CD4-positive, alpha-beta T cell treated with Interleukin-21 for 1 hour (primary cell): Measurements from ENCODE around the gene POU6F1.
A peak's percentile ranks its signal among the peaks of the same experiment; 100 is the strongest.
"Not testable (repeated sequence)": the region's sequence is repeated elsewhere in the genome, so short reads cannot be mapped to it uniquely, and the experiment has no call there.

Experiments used
- DNase-seq: peaks from one replicate; pipeline ENCODE4 v3.0.0-alpha.2; 2020

Gene POU6F1

GRCh38 chr12:51225771-51226170 is 7.9 kb upstream of the POU6F1 start:
- no peak for DNase-seq

GRCh38 chr12:51225234-51225633 is 7.4 kb upstream of the POU6F1 start:
- no peak for DNase-seq

- no peak for DNase-seq
These were observed 6.8 kb upstream of the POU6F1 start for GRCh38 chr12:51224625-51225024.

GRCh38 chr12:51222461-51222860 is 4.6 kb upstream of the POU6F1 start:
- no peak for DNase-seq

GRCh38 chr12:51219857-51220256 is 2.0 kb upstream of the POU6F1 start:
- not testable (repeated sequence) for DNase-seq

GRCh38 chr12:51219322-51219721 is 1.5 kb upstream of the POU6F1 start:
- DNase-seq = no peak

GRCh38 chr12:51218607-51219161 is 822 bp upstream of the POU6F1 start:
- no peak for DNase-seq

GRCh38 chr12:51217133-51217967 is 512 bp downstream of the POU6F1 start:
- DNase-seq = peak; percentile 70

- no peak for DNase-seq
These were observed 1.2 kb downstream of the POU6F1 start for GRCh38 chr12:51216642-51217041.

- DNase-seq = no peak
These were observed 3.0 kb downstream of the POU6F1 start for GRCh38 chr12:51214895-51215294.

GRCh38 chr12:51210690-51211395 is 7.0 kb downstream of the POU6F1 start:
- DNase-seq = no peak

GRCh38 chr12:51209259-51209658 is 8.6 kb downstream of the POU6F1 start:
- DNase-seq = no peak

GRCh38 chr12:51208016-51208660 is 9.7 kb downstream of the POU6F1 start:
- no peak for DNase-seq

GRCh38 chr12:51205350-51205749 is 12.5 kb downstream of the POU6F1 start:
- no peak for DNase-seq

GRCh38 chr12:51202718-51203117 is 15.1 kb downstream of the POU6F1 start:
- no peak for DNase-seq

GRCh38 chr12:51200806-51201205 is 17.1 kb downstream of the POU6F1 start:
- no peak for DNase-seq

GRCh38 chr12:51200156-51200555 is 17.7 kb downstream of the POU6F1 start:
- DNase-seq = no peak

- DNase-seq = no peak
These were observed 18.4 kb downstream of the POU6F1 start for GRCh38 chr12:51199366-51199945.

- DNase-seq = no peak
These were observed 19.1 kb downstream of the POU6F1 start for GRCh38 chr12:51198568-51199365.

- DNase-seq = no peak
These were observed 19.9 kb downstream of the POU6F1 start for GRCh38 chr12:51197736-51198567.

- no peak for DNase-seq
These were observed 21.3 kb downstream of the POU6F1 start for GRCh38 chr12:51196547-51196946.
